SU-DHL-6 (cell line): ENCODE results near the gene SLC39A6.

Experiments
- EZH2phosphoT487 ChIP-seq: fragments of 200-600 bp; sonication (generic), shearing (Covaris generic); conservative IDR thresholded peaks from 2 replicates; pipeline ENCODE4 v1.6.1; 2018; ENCODE audit warnings: mild to moderate bottlenecking, antibody characterized with exemption, low read length, moderate library complexity, mixed read lengths
- TF ChIP-seq, protein P1 (sequence below): fragments of 200-600 bp; sonication (generic); IDR thresholded peaks from one replicate; pipeline ENCODE4 v1.5.1; 2017; ENCODE audit warnings: antibody characterized with exemption, mild to moderate bottlenecking, low read length, moderate library complexity; ENCODE audit not compliant: insufficient read depth, poor library complexity, severe bottlenecking

DNA sequence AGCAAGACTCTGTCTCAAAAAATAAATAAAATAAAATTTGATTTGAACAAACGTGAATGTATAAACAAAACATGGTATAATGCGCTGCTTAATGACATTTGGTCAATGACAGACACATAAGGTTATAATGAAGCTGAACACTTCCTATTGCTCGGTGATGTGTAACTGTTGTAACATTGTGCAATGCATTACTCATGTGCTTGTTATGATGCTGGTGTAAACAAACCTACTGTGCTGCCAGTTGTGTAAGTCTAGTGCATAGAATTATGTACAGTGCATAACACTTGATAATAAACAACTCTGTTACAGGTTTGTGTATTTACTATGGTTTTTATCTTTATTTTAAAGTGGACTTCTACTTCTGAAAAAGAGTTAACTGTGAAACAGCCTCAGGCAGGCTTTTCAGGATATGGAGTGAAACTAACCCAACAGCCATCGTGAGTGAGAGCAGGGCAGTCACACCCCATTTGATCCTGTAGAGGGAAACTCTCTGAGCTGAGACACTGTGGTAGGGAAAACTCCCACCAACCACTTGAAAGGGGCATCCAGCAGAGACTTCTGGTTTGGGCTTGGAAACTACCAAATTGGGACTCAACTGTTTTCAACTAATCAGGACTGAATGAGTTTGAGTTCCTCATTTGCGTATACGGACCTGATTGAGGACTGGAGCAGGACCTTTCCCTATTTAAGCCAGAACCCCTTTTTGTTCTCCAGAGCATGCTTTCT lies 53.1 kb downstream of the SLC39A6 start:
- TF ChIP-seq, protein P1, sequence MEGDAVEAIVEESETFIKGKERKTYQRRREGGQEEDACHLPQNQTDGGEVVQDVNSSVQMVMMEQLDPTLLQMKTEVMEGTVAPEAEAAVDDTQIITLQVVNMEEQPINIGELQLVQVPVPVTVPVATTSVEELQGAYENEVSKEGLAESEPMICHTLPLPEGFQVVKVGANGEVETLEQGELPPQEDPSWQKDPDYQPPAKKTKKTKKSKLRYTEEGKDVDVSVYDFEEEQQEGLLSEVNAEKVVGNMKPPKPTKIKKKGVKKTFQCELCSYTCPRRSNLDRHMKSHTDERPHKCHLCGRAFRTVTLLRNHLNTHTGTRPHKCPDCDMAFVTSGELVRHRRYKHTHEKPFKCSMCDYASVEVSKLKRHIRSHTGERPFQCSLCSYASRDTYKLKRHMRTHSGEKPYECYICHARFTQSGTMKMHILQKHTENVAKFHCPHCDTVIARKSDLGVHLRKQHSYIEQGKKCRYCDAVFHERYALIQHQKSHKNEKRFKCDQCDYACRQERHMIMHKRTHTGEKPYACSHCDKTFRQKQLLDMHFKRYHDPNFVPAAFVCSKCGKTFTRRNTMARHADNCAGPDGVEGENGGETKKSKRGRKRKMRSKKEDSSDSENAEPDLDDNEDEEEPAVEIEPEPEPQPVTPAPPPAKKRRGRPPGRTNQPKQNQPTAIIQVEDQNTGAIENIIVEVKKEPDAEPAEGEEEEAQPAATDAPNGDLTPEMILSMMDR, result no peak
- TF ChIP-seq EZH2phosphoT487, result no peak
